AG20443 (cell line): Measurements from ENCODE around the gene CYSTM1.
A peak's percentile ranks its signal among the peaks of the same experiment; 100 is the strongest.
"Not testable (repeated sequence)": the region's sequence is repeated elsewhere in the genome, so short reads cannot be mapped to it uniquely, and the experiment has no call there.

Experiments used
- DNase-seq: peaks from one replicate; pipeline ENCODE4 v3.0.0; 2012; ENCODE audit warnings: low spot score, mixed read lengths

Gene CYSTM1

DNA sequence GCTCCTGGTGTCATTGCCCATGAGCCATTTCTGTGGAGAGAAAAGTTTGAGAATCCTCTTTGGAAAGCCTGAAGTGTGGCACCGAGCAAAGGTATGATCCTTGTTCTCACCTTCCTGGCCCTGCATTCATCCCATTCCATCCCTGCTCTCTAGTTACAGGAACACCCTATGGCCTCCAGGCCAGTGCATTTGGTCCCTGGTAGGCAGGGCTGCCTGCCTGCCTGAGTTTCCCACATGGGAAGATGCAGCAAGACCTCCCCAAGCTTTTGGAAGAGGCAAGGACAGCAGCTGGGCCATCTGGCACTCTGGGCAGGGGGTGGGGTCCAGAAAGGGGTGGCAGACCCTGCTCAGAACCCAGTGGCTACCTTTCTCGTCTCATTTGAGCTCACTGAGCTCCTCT, 24.8 kb upstream of the CYSTM1 start:
- no peak for DNase-seq

- no peak for DNase-seq
These were observed 23.6 kb upstream of the CYSTM1 start for GRCh38 chr5:140151144-140152021.

DNA sequence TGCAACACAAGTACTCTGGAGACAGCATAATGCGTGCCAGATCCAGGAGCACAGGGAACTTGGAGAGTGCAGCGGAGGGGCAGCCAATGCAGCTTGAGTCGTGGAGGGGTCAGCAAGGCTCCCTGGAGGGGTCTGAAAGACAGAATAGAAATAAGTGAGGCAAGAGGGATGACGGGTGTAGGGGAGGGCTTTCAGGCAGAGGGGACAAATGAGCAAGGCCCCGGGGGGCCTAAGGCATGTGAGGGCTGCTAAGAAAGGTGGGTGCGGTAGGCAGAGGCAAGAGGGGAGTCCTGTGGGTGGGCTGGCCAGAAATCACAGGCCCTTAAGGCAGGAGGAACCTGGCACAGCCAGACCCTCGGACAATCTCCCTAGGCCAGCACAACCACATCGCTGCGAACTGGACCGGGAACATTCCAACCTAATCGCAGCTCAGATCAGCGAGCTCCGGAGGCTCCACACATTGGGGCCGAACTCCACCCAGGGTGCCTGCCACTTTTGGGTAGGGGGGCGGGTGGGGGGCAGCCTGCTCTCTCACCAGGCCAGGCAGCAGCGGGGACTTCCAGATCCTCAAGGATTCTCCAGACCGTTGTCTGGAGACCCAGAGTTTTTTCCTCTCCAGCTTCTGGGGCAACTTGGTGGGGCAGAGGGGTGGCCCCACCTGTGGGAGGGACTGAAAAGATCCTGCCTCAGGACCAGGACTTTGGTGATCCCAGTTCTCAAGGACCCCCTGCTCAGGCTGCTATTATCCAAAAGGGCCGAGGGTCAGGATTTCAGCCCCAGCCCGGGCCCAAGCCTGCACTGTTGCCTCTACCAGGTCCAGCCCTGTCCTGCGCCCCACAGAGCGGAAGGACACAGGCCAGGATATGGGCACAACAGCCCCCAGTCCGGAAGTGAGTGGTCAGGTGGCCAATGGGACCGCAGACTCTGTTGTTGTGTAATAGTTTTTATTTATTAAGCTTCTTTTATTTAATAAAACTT, 22.7 kb upstream of the CYSTM1 start:
- no peak for DNase-seq

- DNase-seq = no peak
These were observed 21.7 kb upstream of the CYSTM1 start for GRCh38 chr5:140153255-140153654.

GRCh38 chr5:140153905-140154304, 21.1 kb upstream of the CYSTM1 start:
- no peak for DNase-seq

DNA sequence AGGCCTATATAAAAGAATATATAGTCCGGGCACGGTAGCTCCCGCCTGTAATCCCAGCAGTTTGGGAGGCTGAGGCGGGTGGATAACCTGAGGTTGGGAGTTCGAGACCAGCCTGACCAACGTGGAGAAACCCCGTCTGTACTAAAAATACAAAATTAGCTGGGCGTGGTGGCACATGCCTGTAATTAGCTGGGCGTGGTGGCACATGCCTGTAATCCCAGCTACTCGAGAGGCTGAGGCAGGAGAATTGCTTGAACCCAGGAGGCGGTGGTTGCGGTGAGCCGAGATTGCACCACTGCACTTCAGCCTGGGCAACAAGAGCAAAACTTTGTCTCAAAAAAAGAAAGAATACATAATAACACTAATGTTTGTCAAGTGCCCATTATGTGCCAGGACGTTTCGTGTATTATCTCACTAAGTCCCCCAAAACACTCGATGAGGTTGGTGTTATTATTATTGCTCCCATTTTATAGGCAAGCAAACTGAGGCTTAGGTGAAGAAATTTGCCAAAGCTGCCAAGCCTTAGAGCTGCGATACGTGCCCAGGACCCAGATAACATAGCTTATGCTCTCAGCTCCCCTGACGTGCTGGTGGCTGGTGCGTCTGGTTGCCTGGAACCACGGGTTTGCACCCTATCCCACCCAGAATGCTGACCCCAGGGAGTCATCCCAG, 20.1 kb upstream of the CYSTM1 start:
- not testable (repeated sequence) for DNase-seq

- DNase-seq = peak; percentile 94
These were observed 17.8 kb upstream of the CYSTM1 start for GRCh38 chr5:140157032-140157781.

GRCh38 chr5:140159014-140159927, 15.7 kb upstream of the CYSTM1 start:
- DNase-seq = no peak

GRCh38 chr5:140162275-140162674, 12.7 kb upstream of the CYSTM1 start:
- DNase-seq = no peak

- DNase-seq = no peak
These were observed 12.2 kb upstream of the CYSTM1 start for GRCh38 chr5:140162781-140163180.

DNA sequence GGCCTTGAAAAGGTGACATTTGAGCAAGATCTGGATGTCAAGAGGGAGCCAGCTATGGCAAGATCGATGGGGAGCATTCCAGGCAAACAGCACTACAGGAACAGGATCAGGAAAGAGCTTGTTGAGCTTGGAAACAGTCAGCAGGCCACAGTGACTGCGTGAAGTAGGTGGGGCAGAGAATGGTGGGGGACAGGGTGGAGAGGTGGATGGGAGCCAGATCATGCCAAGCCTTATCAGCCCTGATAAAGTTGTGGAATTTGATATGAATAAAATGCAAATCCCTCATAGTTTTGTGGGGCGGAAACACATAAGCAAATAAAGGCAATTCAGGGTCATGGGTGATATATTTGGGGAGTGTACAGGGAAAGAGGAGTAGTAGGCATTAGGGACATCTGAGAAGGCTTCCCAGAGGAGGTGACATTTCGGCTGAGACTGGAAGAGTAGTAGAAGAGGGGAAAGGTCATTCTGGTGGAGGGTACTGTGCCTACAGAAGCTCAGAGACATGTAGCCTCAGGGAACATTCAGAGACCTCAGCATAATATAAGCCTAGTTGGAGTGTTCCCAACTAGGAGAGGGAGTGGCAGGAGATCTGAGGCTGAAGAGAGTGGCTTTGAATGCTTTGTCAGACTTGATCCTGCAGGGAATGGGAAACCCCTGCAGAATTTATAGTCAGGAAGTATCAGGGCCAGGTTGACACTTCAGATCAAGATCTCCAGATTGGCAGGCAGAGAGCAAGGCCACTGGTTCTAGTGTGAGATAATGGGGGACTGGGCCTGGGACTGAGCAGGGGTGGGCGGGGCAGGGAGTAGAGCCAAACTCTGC, 9.7 kb upstream of the CYSTM1 start:
- no peak for DNase-seq

DNA sequence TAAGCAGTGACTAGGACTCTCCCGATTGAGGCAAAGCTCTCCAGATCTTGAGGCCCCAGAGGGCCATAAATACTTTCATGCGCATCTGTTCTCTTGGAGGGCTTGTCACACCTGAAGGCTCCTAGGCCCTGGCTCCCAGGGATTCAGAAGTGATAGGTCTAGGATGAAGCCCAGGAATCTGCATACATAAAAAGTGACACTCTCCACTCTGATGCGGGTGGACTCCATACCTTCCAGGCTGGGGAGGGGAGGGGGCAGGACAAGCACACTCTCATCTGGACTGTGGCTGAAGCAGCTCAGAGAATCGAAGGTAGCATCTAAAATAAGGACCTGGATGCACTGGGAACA, 9.1 kb upstream of the CYSTM1 start:
- DNase-seq = no peak

GRCh38 chr5:140166911-140167310, 8.1 kb upstream of the CYSTM1 start:
- no peak for DNase-seq

- no peak for DNase-seq
These were observed 6.6 kb upstream of the CYSTM1 start for GRCh38 chr5:140168371-140168770.

GRCh38 chr5:140169410-140169809, 5.6 kb upstream of the CYSTM1 start:
- no peak for DNase-seq

GRCh38 chr5:140172483-140172882, 2.5 kb upstream of the CYSTM1 start:
- DNase-seq = no peak

- no peak for DNase-seq
These were observed 974 bp upstream of the CYSTM1 start for GRCh38 chr5:140174014-140174413.

DNA sequence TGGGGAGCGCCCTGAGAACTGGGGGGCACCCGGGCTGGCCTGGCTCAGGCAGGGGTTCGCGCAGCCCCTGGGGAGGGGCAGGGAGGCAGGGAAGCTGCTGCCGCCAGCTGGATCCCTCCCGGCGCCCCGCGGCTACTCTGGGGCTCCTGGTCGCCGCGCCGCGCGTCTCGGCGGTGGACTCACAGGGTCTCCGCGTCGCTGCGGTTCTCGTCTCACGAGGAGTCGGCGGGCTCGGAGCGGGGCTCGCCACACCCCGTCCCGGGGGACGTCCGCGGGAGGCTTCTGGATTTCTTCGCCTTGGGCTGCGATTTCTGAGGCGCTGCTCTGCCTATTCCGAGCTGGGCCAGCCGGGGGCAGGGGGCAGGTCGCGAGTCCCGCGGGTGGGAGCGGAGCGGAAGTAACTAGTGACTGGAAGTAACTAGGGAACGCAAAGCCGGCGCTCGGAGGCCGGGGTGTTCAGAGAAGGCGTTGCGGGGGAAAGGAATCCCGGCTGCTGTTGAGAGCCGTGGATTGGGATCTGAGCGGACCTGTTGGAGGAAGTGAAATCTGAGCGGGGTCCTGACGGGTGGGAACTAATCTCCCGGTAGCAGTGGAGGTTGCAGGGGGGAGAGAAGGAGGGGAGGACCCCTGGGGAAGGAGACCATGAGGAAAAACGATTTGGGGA, 511 bp downstream of the CYSTM1 start:
- DNase-seq = peak; percentile 85

GRCh38 chr5:140176031-140176387, 1.0 kb downstream of the CYSTM1 start:
- no peak for DNase-seq
